ENCODE measurements around the gene SUSD3.
"Not testable (repeated sequence)": the region's sequence is repeated elsewhere in the genome, so short reads cannot be mapped to it uniquely, and the experiment has no call there.

The SUSD3 gene

DNA sequence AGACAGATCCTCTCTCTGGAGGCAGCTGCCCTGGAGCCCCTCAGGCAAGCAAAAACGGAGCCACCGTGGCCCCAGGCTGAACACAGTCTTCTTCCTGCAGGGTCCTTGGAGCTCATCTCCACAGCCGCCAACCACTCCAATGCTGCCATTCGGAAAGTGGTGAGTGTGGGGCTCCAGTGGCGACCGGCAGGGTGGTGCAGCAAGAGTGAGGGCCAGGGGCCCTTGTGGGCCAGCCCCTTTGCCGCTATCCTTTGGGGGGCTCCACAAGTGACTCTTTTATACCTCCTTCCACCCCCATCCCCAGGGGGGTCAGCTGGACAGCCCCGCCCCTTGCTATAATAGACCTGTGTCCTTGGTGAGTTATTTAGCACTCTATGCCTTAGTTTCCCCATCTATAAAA is 47.4 kb upstream of the SUSD3 start:
- TF ChIP-seq, protein P1, sequence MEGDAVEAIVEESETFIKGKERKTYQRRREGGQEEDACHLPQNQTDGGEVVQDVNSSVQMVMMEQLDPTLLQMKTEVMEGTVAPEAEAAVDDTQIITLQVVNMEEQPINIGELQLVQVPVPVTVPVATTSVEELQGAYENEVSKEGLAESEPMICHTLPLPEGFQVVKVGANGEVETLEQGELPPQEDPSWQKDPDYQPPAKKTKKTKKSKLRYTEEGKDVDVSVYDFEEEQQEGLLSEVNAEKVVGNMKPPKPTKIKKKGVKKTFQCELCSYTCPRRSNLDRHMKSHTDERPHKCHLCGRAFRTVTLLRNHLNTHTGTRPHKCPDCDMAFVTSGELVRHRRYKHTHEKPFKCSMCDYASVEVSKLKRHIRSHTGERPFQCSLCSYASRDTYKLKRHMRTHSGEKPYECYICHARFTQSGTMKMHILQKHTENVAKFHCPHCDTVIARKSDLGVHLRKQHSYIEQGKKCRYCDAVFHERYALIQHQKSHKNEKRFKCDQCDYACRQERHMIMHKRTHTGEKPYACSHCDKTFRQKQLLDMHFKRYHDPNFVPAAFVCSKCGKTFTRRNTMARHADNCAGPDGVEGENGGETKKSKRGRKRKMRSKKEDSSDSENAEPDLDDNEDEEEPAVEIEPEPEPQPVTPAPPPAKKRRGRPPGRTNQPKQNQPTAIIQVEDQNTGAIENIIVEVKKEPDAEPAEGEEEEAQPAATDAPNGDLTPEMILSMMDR (IDR thresholded peaks at IDR 0.05; ENCODE audit: poor library complexity, severe bottlenecking), result no peak
- H3K4me1 ChIP-seq (ENCODE audit: insufficient read depth, poor library complexity, severe bottlenecking), result no peaks in the 10 kb centered on the region
- H3K4me3 ChIP-seq (ENCODE audit: severe bottlenecking), result no peak overlapping the region
- H3K27me3 ChIP-seq (ENCODE audit: insufficient read depth, poor library complexity, severe bottlenecking), result no peaks in the 10 kb centered on the region
- DNase-seq (ENCODE audit: low spot score) (no peak), ATAC-seq (ENCODE audit: low read depth) (no peak)
- H3K9me3 ChIP-seq (ENCODE audit: severe bottlenecking), result no peaks in the 10 kb centered on the region
- H3K36me3 ChIP-seq (ENCODE audit: low read depth), result no peaks in the 10 kb centered on the region
- no peak overlapping the region for H3K27ac ChIP-seq (ENCODE audit: poor library complexity, severe bottlenecking)

DNA sequence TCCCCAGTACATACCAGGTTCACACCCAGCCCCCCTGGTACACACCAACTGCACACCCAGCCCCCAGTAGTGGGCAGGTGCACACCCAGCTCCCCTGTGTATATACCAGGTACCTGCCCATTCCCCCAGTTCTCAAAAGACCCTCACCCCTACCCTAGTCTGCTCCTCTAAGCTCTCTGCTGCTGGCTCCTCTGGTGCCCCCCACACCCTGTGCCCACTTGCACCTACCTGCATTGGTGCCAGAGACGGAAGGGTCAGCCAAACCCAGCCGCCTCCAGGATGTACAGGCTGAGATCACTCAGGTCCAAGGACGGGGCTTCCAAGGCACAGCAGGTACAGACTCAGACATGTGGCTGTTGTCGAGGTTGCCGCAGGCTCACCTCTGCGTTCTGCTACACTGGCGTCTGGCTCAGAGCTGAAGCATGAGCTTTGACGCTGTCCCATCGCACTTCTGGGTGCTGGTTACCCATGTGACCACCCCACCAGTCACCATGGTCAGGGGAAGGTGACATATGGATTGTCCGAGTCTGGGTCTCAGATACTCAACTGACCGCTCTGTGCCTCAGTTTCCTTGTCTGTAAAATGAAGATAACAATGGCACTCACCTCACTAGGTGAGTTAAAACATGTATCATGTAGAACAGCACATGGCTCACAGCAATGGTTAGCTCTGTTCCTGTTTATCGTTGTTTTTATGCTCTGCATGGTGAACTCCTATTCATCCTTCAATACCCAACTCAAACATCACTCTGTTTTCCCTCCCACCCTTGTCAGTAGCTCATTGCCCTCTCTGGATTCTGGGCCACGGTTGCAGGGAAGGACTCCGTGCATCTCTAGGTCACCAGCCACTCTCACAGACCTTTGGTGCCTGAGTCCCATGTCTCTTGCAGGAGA is 45.3 kb upstream of the SUSD3 start:
- TF ChIP-seq, protein P1 (IDR thresholded peaks at IDR 0.05; ENCODE audit: poor library complexity, severe bottlenecking), result no peak
- Histone ChIP-seq H3K4me3 (ENCODE audit: severe bottlenecking) (no peak overlapping the region), H3K27me3 (ENCODE audit: insufficient read depth, poor library complexity, severe bottlenecking) (no peaks in the 10 kb centered on the region), H3K36me3 (ENCODE audit: low read depth) (no peaks in the 10 kb centered on the region), H3K4me1 (ENCODE audit: insufficient read depth, poor library complexity, severe bottlenecking) (no peaks in the 10 kb centered on the region), H3K9me3 (ENCODE audit: severe bottlenecking) (no peaks in the 10 kb centered on the region), H3K27ac (ENCODE audit: poor library complexity, severe bottlenecking) (no peak overlapping the region)
- DNase-seq (ENCODE audit: low spot score) (no peak), ATAC-seq (ENCODE audit: low read depth) (no peak)

DNA sequence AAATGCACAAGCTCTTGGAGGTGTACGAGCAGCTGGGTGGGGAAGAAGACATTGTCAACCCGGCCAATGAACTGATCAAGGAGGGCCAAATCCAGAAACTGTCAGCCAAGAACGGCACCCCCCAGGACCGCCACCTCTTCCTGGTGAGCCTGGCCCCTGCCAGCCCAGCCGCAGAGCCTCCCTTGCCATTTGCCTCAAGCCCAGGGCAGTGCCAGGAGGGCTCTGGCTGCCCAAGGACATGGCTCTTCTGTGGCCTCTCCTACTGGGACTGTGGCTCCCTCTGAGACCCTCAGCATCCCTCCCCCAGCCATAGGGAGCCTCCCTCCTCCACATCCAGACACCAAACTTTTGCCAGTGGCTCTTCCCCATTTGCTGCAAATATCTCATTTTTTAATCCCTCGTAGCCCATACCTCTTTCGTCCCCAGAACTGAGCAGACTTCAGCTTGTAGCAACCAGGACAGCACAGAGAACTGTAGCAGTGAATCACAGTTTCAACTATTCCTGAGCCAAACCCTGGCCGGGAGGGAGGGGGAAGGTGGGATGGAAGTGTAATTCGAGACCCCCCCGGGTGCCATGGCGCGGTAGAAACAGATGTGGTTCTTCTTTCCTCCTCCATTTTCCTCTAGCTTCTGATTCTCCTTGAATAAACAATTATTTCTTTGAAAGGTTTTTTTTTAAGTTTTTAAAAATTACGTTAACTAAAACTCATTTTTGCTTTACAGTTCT is 44.5 kb upstream of the SUSD3 start:
- ATAC-seq (ENCODE audit: low read depth), result no peak
- TF ChIP-seq, protein P1 (IDR thresholded peaks at IDR 0.05; ENCODE audit: poor library complexity, severe bottlenecking), result no peak
- no peak overlapping the region for H3K27ac ChIP-seq (ENCODE audit: poor library complexity, severe bottlenecking)
- H3K36me3 ChIP-seq (ENCODE audit: low read depth), result no peaks in the 10 kb centered on the region
- DNase-seq (ENCODE audit: low spot score), result no peak
- H3K9me3 ChIP-seq (ENCODE audit: severe bottlenecking), result no peaks in the 10 kb centered on the region
- H3K4me1 ChIP-seq (ENCODE audit: insufficient read depth, poor library complexity, severe bottlenecking), result no peaks in the 10 kb centered on the region
- H3K4me3 ChIP-seq (ENCODE audit: severe bottlenecking), result no peak overlapping the region
- no peaks in the 10 kb centered on the region for H3K27me3 ChIP-seq (ENCODE audit: insufficient read depth, poor library complexity, severe bottlenecking)

DNA sequence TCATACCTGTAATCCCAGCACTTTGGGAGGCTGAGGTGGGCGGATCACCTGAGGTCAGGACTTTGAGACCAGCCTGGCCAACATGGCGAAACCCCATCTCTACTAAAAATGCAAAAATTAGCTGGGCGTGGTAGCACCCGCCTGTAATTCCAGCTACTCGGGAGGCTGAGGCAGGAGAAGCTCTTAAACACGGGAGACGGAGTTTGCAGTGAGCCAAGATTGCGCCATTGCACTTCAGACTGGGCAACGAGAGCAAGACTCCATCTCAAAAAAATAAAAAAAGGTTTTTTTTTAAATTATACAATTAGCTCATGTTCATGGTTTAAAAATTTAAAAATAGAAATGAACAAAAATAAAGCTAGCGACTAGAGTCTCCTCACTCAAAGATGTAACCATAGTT is 43.3 kb upstream of the SUSD3 start:
- not testable (repeated sequence) for H3K9me3 ChIP-seq (ENCODE audit: severe bottlenecking); H3K36me3 ChIP-seq (ENCODE audit: low read depth); H3K4me1 ChIP-seq (ENCODE audit: insufficient read depth, poor library complexity, severe bottlenecking); H3K27me3 ChIP-seq (ENCODE audit: insufficient read depth, poor library complexity, severe bottlenecking); H3K4me3 ChIP-seq (ENCODE audit: severe bottlenecking); H3K27ac ChIP-seq (ENCODE audit: poor library complexity, severe bottlenecking); DNase-seq (ENCODE audit: low spot score); ATAC-seq (ENCODE audit: low read depth)

DNA sequence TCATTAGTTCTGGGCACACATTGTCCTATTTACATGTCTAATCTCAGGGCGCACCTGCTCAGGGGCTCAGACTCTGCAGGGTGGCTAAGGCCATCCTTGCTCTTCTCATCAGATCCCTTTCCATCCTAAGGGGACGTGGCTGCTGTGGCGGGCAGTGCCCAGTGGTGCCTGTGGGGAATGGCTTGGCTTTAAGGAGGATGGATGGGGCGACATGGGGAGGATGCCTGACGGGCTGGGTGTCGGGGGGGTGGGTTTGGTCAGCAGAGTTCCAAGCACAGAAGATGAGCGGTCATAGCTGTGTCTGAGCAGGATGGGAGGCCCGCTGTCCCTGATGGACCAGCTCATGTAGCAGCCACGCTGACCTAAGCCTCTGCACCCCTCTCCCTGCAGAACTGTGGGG is 40.9 kb upstream of the SUSD3 start:
- ATAC-seq (ENCODE audit: low read depth), result no peak

More for the DNA sequence above, 40.9 kb upstream of the SUSD3 start:
- Histone ChIP-seq H3K4me1 (ENCODE audit: insufficient read depth, poor library complexity, severe bottlenecking) (no peaks in the 10 kb centered on the region), H3K27ac (ENCODE audit: poor library complexity, severe bottlenecking) (no peak overlapping the region), H3K4me3 (ENCODE audit: severe bottlenecking) (no peak overlapping the region), H3K9me3 (ENCODE audit: severe bottlenecking) (no peaks in the 10 kb centered on the region), H3K36me3 (ENCODE audit: low read depth) (no peaks in the 10 kb centered on the region), H3K27me3 (ENCODE audit: insufficient read depth, poor library complexity, severe bottlenecking) (no peaks in the 10 kb centered on the region)
- TF ChIP-seq, protein P1 (IDR thresholded peaks at IDR 0.05; ENCODE audit: poor library complexity, severe bottlenecking), result no peak
- DNase-seq (ENCODE audit: low spot score), result no peak

All from RWPE2 (cell line).